Mucosa of rectum (tissue), 2 donors: ENCODE measurements around the gene LAMA4.

ENCODE experiments used
- H3K27ac ChIP-seq, 2 donors: one replicate each; pipeline ENCODE4 v1.7.0; 2013; ENCODE audit warnings: inconsistent platforms in 2 of 2, low read depth in 2 of 2, low read length in 2 of 2
- H3K27me3 ChIP-seq, 2 donors: one replicate each; pipeline ENCODE4 v1.7.0; 2013; ENCODE audit warnings: low read length in 2 of 2; ENCODE audit not compliant: control insufficient read depth in 2 of 2, insufficient read depth in 2 of 2
- H3K36me3 ChIP-seq, 2 donors: one replicate each; pipeline ENCODE4 v1.7.0; 2013; ENCODE audit warnings: low read length in 2 of 2; ENCODE audit not compliant: control insufficient read depth in 2 of 2, insufficient read depth in 2 of 2
- H3K4me1 ChIP-seq, 2 donors: one replicate each; pipeline ENCODE4 v1.7.0; 2013; ENCODE audit warnings: low read length in 2 of 2, mild to moderate bottlenecking in 1 of 2; ENCODE audit not compliant: control insufficient read depth in 2 of 2, insufficient read depth in 2 of 2
- H3K4me3 ChIP-seq, 2 donors: one replicate each; pipeline ENCODE4 v1.7.0; 2013; ENCODE audit warnings: low read length in 2 of 2
- H3K9ac ChIP-seq, 2 donors: one replicate each; pipeline ENCODE4 v1.7.0; 2013; ENCODE audit warnings: low read length in 2 of 2, low read depth in 1 of 2, mild to moderate bottlenecking in 1 of 2
- H3K9me3 ChIP-seq, 2 donors: one replicate each; pipeline ENCODE4 v1.7.0; 2013; ENCODE audit warnings: low read length in 2 of 2; ENCODE audit not compliant: control insufficient read depth in 2 of 2
- donor health status: healthy.
- donor health status: Normal muscosa, but diverticular disease.

LAMA4 gene

DNA sequence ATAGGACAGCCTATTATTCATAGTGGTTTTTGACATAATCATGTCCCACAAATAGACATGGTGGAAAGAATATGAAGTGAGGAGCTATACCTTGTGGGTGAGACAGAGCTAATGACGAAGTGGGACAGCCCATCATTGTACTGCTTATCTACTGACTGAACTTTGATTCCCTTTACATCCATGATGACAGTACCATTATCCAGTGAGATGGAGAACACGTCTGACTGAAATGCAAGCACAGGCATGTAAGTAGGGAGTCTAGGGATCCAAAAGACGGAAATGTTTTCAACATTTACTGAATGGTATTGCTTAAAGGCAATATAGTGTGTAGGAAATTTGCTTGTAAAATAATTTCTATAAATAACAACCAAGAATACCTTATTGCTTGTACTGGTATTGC lies 123.5 kb downstream of the LAMA4 start:
- Histone ChIP-seq H3K9ac (no peak overlapping the region), H3K36me3 (peaks cover 0 to 6% of the 10 kb centered on the region in 2 donors), H3K27me3 (no peaks in the 10 kb centered on the region), H3K27ac (no peak overlapping the region), H3K4me1 (no peaks in the 10 kb centered on the region), H3K4me3 (no peak overlapping the region), H3K9me3 (no peaks in the 10 kb centered on the region)

GRCh38 chr6:112128208-112128607 lies 126.2 kb downstream of the LAMA4 start:
- Histone ChIP-seq H3K9me3 (no peaks in the 10 kb centered on the region), H3K27me3 (no peaks in the 10 kb centered on the region), H3K27ac (no peak overlapping the region), H3K9ac (no peak overlapping the region), H3K36me3 (peaks cover 2 to 3% of the 10 kb centered on the region in 2 donors), H3K4me3 (no peak overlapping the region), H3K4me1 (no peaks in the 10 kb centered on the region)

- H3K36me3 ChIP-seq, result peaks cover 5% of the 10 kb centered on the region in 2 donors
- H3K27ac ChIP-seq, result no peak overlapping the region
- H3K4me3 ChIP-seq, result no peak overlapping the region
These were observed 130.4 kb downstream of the LAMA4 start for GRCh38 chr6:112123982-112124381.

GRCh38 chr6:112122756-112123155 lies 131.6 kb downstream of the LAMA4 start:
- peaks cover 5 to 7% of the 10 kb centered on the region in 2 donors for H3K36me3 ChIP-seq

More at GRCh38 chr6:112123982-112124381, 130.4 kb downstream of the LAMA4 start:
- Histone ChIP-seq H3K9ac (no peak overlapping the region), H3K4me1 (no peaks in the 10 kb centered on the region), H3K27me3 (no peaks in the 10 kb centered on the region), H3K9me3 (no peaks in the 10 kb centered on the region)

DNA sequence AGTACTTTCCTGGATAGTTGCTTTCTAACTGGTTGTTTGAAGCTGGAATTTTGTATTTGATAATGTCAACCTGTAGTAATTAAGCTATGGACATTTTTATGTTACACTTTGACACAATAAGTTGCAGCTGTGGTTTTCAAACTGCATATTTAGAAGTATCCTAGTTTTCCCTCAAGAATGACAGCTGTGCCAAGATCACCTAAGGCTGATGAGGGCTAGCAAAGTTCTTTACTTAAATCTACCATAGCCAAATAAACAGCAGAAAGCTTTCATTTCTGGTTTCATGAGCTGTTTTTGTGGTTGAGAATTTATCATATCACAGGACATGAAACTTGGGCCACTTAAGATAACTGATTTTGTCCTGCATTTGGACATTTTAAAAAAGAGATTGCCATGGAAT lies 136.3 kb downstream of the LAMA4 start:
- Histone ChIP-seq H3K27ac (no peak overlapping the region), H3K27me3 (no peaks in the 10 kb centered on the region), H3K36me3 (peaks cover 2 to 4% of the 10 kb centered on the region in 2 donors), H3K4me3 (no peak overlapping the region), H3K9me3 (no peaks in the 10 kb centered on the region), H3K9ac (no peak overlapping the region), H3K4me1 (no peaks in the 10 kb centered on the region)

More at GRCh38 chr6:112122756-112123155, 131.6 kb downstream of the LAMA4 start:
- Histone ChIP-seq H3K27ac (no peak overlapping the region), H3K9ac (no peak overlapping the region), H3K4me1 (no peaks in the 10 kb centered on the region), H3K4me3 (no peak overlapping the region), H3K27me3 (no peaks in the 10 kb centered on the region), H3K9me3 (no peaks in the 10 kb centered on the region)

DNA sequence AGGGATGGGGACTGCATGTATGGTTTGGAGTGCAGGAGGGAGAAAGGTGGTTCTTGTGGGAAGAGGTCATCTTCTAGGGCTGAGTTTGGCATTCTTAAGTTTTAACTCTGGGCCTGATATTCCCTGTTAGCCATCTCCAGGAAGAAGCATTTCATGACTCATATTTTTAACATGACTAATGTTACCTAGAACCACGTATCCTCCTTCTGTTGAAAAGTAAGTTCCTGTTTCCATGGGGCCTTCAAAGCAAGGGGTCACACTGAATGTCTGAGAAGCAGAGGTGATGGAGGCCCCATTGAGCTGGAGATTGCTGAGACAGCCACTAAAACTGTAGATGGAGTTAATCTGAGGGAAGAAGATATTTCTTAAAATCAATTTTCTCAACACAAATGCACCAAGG lies 136.8 kb downstream of the LAMA4 start:
- Histone ChIP-seq H3K4me1 (no peaks in the 10 kb centered on the region), H3K9me3 (no peaks in the 10 kb centered on the region), H3K27ac (no peak overlapping the region), H3K27me3 (no peaks in the 10 kb centered on the region), H3K36me3 (peaks cover 2 to 4% of the 10 kb centered on the region in 2 donors), H3K4me3 (no peak overlapping the region), H3K9ac (no peak overlapping the region)

DNA sequence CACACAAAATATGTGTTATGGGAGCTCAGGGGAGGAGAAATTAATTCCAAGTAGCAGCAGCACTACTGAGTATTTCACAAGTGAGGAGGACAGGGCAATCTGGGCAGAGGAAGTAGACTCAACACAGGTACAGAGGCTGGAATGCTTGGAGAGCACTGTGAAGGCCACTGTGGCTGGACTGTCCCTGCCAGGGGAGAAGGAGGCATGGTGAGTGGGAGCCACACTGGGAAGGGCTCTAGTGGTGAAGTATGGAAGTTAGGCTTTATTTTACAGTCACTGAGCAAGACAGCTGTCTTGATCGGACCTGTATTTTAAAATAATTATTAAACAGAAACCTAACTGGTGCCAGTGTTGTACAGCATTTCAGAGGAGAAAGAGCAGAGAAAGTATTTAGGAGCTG lies 138.1 kb downstream of the LAMA4 start:
- H3K9ac ChIP-seq, result no peak overlapping the region
- no peak overlapping the region for H3K27ac ChIP-seq
- H3K4me1 ChIP-seq, result no peaks in the 10 kb centered on the region
- no peaks in the 10 kb centered on the region for H3K27me3 ChIP-seq
- H3K36me3 ChIP-seq, result peaks cover 2 to 4% of the 10 kb centered on the region in 2 donors
- no peaks in the 10 kb centered on the region for H3K9me3 ChIP-seq
- no peak overlapping the region for H3K4me3 ChIP-seq

GRCh38 chr6:112114577-112115223 lies 139.7 kb downstream of the LAMA4 start:
- Histone ChIP-seq H3K27me3 (no peaks in the 10 kb centered on the region), H3K4me3 (no peak overlapping the region), H3K36me3 (peaks cover 2 to 4% of the 10 kb centered on the region in 2 donors), H3K9me3 (no peaks in the 10 kb centered on the region), H3K9ac (no peak overlapping the region), H3K27ac (no peak overlapping the region), H3K4me1 (no peaks in the 10 kb centered on the region)

DNA sequence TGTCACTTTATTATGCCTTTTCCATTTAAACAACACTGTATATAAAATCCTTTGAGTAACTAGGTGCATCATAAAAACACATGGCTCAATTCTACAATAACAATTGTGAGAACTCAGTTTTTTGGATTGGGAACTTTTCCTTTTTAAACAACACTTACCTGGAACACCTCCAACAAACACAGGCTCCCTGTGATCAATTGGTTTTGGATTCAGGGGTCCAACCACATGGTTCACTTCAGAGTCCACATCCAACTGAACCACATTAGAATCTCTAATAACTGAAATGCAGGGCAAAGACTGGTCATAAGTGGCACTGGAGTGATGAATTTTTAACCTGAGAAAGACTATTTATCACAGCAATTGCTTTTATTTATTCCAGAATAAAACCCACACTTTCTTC lies 140.4 kb downstream of the LAMA4 start:
- H3K9ac ChIP-seq, result no peak overlapping the region
- H3K9me3 ChIP-seq, result no peaks in the 10 kb centered on the region
- peaks cover 0 to 1% of the 10 kb centered on the region in 2 donors for H3K36me3 ChIP-seq
- H3K4me1 ChIP-seq, result no peaks in the 10 kb centered on the region
- H3K27me3 ChIP-seq, result no peaks in the 10 kb centered on the region
- no peak overlapping the region for H3K4me3 ChIP-seq
- no peak overlapping the region for H3K27ac ChIP-seq

- Histone ChIP-seq H3K9ac (no peak overlapping the region), H3K4me1 (no peaks in the 10 kb centered on the region), H3K36me3 (no peaks in the 10 kb centered on the region), H3K27me3 (no peaks in the 10 kb centered on the region), H3K27ac (no peak overlapping the region), H3K4me3 (no peak overlapping the region), H3K9me3 (no peaks in the 10 kb centered on the region)
These were observed 140.9 kb downstream of the LAMA4 start for GRCh38 chr6:112113431-112113830.
